Measurements from ENCODE around the gene PDLIM4.

Gene PDLIM4

GRCh38 chr5:132227235-132227484 lies 30.3 kb upstream of the PDLIM4 start:
- DNase-seq (ENCODE audit: extremely low read depth, low read depth), result no peak
- no peak for TF ChIP-seq CTCF (IDR thresholded peaks at IDR 0.05; ENCODE audit: low read depth, low read length, missing control alignments)
- peak overlapping the region; percentile 54 for H3K4me3 ChIP-seq (replicated peaks; ENCODE audit: low read depth, low read length)

- DNase-seq (ENCODE audit: extremely low read depth, low read depth), result no peak
- TF ChIP-seq CTCF (IDR thresholded peaks at IDR 0.05; ENCODE audit: low read depth, low read length, missing control alignments), result no peak
- H3K4me3 ChIP-seq (replicated peaks; ENCODE audit: low read depth, low read length), result peak within 1 kb of the TSS; percentile 54
These were observed 29.8 kb upstream of the PDLIM4 start, which contains the start of gene P4HA2 for GRCh38 chr5:132227485-132228240. TSS of gene P4HA2 (minus strand) at chr5:132227853. CDS start at chr5:132218626, 9,227 bp downstream.

GRCh38 chr5:132228241-132229035 lies 29.1 kb upstream of the PDLIM4 start:
- H3K4me3 ChIP-seq (replicated peaks; ENCODE audit: low read depth, low read length), result peak overlapping the region; percentile 54
- no peak for DNase-seq (ENCODE audit: extremely low read depth, low read depth)
- TF ChIP-seq CTCF (IDR thresholded peaks at IDR 0.05; ENCODE audit: low read depth, low read length, missing control alignments), result no peak

- DNase-seq (ENCODE audit: extremely low read depth, low read depth), result no peak
- TF ChIP-seq CTCF (IDR thresholded peaks at IDR 0.05; ENCODE audit: low read depth, low read length, missing control alignments), result no peak
- no peak overlapping the region for H3K4me3 ChIP-seq (replicated peaks; ENCODE audit: low read depth, low read length)
These were observed 28.3 kb upstream of the PDLIM4 start for GRCh38 chr5:132229236-132229635.

- TF ChIP-seq CTCF (IDR thresholded peaks at IDR 0.05; ENCODE audit: low read depth, low read length, missing control alignments), result no peak
- H3K4me3 ChIP-seq (replicated peaks; ENCODE audit: low read depth, low read length), result no peak overlapping the region
- DNase-seq (ENCODE audit: extremely low read depth, low read depth), result no peak
These were observed 26.6 kb upstream of the PDLIM4 start for GRCh38 chr5:132230871-132231270.

- no peak for DNase-seq (ENCODE audit: extremely low read depth, low read depth)
These were observed 25.0 kb upstream of the PDLIM4 start for GRCh38 chr5:132232465-132232864.

More at GRCh38 chr5:132232465-132232864, 25.0 kb upstream of the PDLIM4 start:
- no peak for TF ChIP-seq CTCF (IDR thresholded peaks at IDR 0.05; ENCODE audit: low read depth, low read length, missing control alignments)
- no peak overlapping the region for H3K4me3 ChIP-seq (replicated peaks; ENCODE audit: low read depth, low read length)

Measured in HFF-Myc (cell line).